GM21786 (cell line): ENCODE measurements around the gene STARD7.
"Not testable (repeated sequence)": the region's sequence is repeated elsewhere in the genome, so short reads cannot be mapped to it uniquely, and the experiment has no call there.

Experiments
- ATAC-seq: cut with Tn5 transposase; IDR thresholded peaks from one replicate; pipeline ENCODE4 v1.9.1; 2021; ENCODE audit not compliant: unreplicated experiment

Gene STARD7

GRCh38 chr2:96238266-96238665, 29.6 kb upstream of the STARD7 start:
- ATAC-seq: no peak

GRCh38 chr2:96236882-96237281, 28.3 kb upstream of the STARD7 start:
- no peak for ATAC-seq

- ATAC-seq: peak; percentile 92
Measured at GRCh38 chr2:96233880-96234316, 25.3 kb upstream of the STARD7 start.

GRCh38 chr2:96233436-96233835, 24.8 kb upstream of the STARD7 start:
- ATAC-seq: no peak

- no peak for ATAC-seq
Measured at GRCh38 chr2:96231316-96231715, 22.7 kb upstream of the STARD7 start.

GRCh38 chr2:96225016-96225533, 16.4 kb upstream of the STARD7 start:
- ATAC-seq: peak; percentile 77

GRCh38 chr2:96221106-96221505, 12.5 kb upstream of the STARD7 start:
- ATAC-seq: not testable (repeated sequence)

GRCh38 chr2:96219959-96220358, 11.3 kb upstream of the STARD7 start:
- ATAC-seq: not testable (repeated sequence)

GRCh38 chr2:96218508-96219131, 10.0 kb upstream of the STARD7 start:
- ATAC-seq: no peak

GRCh38 chr2:96214554-96214953, 5.9 kb upstream of the STARD7 start:
- ATAC-seq: no peak

- no peak for ATAC-seq
Measured at GRCh38 chr2:96213379-96213778, 4.8 kb upstream of the STARD7 start.

- ATAC-seq: no peak
Measured at GRCh38 chr2:96212339-96212738, 3.7 kb upstream of the STARD7 start.

GRCh38 chr2:96209729-96210085, 1.1 kb upstream of the STARD7 start:
- ATAC-seq: no peak

- no peak for ATAC-seq
Measured at GRCh38 chr2:96209011-96209728, 543 bp upstream of the STARD7 start.

GRCh38 chr2:96207774-96208142, 869 bp downstream of the STARD7 start:
- ATAC-seq: no peak

GRCh38 chr2:96207073-96207773, 1.4 kb downstream of the STARD7 start:
- no peak for ATAC-seq

- ATAC-seq: no peak
Measured at GRCh38 chr2:96205888-96206287, 2.7 kb downstream of the STARD7 start.

- ATAC-seq: no peak
Measured at GRCh38 chr2:96204836-96205624, 3.6 kb downstream of the STARD7 start.

- no peak for ATAC-seq
Measured at GRCh38 chr2:96203130-96204028, 5.2 kb downstream of the STARD7 start.
